Muscle layer of colon (tissue), 2 donors: ENCODE data around the gene CITED1.

Experiments used
- H3K27ac ChIP-seq: one replicate; pipeline ENCODE4 v1.7.0; 2013; ENCODE audit warnings: low read depth, mild to moderate bottlenecking, low read length, moderate library complexity
- H3K27me3 ChIP-seq, 2 donors: one replicate each; pipeline ENCODE4 v1.7.0; 2013; ENCODE audit warnings: low read length in 2 of 2, mild to moderate bottlenecking in 2 of 2; ENCODE audit not compliant: insufficient read depth in 2 of 2, control insufficient read depth in 1 of 2
- H3K36me3 ChIP-seq: one replicate; pipeline ENCODE4 v1.7.0; 2013; ENCODE audit warnings: mild to moderate bottlenecking, low read length; ENCODE audit not compliant: insufficient read depth
- H3K4me1 ChIP-seq: one replicate; pipeline ENCODE4 v1.7.0; 2013; ENCODE audit warnings: mild to moderate bottlenecking, low read length; ENCODE audit not compliant: insufficient read depth
- H3K4me3 ChIP-seq, 2 donors: one replicate each; pipeline ENCODE4 v1.7.0; 2013; ENCODE audit warnings: low read length in 2 of 2, low read depth in 1 of 2, mild to moderate bottlenecking in 1 of 2, moderate library complexity in 1 of 2
- H3K9ac ChIP-seq: one replicate; pipeline ENCODE4 v1.7.0; 2013; ENCODE audit warnings: low read length
- H3K9me3 ChIP-seq: one replicate; pipeline ENCODE4 v1.7.0; 2013; ENCODE audit warnings: mild to moderate bottlenecking, low read length
- donor health status: abdominal sarcoma.
- donor health status: Adenocarcinoma of cecum.

CITED1 gene

DNA sequence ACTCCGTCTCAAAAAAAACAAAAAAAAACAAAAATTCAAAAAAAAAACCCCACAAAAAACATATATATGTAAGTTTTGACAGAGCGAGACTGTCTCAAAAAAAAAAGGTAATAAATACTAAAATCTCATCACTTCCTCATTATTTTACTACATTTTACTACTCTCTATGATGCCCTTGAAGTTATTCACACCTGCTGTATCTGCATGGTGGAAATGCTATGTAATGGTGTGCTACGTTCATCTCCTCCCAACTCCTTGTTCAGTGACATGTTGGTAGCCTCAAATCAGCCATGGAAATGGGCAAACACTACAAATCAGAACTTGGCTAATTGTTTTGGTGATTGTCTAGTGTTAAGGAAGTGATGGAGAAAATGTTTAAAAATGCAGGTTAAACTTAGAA, 40.5 kb downstream of the CITED1 start:
- H3K4me3 ChIP-seq, result no peak overlapping the region
- H3K9ac ChIP-seq, result no peak overlapping the region
- no peaks in the 10 kb centered on the region for H3K27me3 ChIP-seq
- H3K36me3 ChIP-seq, result peaks cover 18% of the 10 kb centered on the region
- no peaks in the 10 kb centered on the region for H3K4me1 ChIP-seq
- no peak overlapping the region for H3K27ac ChIP-seq
- no peaks in the 10 kb centered on the region for H3K9me3 ChIP-seq

DNA sequence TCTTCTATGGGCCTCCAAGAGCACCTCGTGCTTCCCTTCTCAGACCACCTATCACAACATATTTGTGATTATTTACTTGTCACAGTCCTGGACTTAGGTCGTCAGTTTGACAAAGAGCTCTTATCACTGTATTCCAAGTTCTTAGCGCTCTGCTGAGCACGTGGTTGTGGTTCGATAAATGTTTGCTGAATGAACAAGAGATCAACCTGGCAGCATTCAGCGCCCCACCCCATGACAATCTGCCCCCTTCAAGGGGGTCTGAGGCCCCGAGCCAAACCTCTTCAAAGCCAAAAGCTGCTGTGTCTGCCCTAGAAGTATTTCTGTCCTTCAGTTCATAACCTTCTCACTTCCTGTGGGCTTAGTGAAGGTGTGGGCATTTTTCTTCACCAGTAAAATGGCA, 43.6 kb downstream of the CITED1 start:
- Histone ChIP-seq H3K4me1 (no peaks in the 10 kb centered on the region), H3K4me3 (no peak overlapping the region), H3K9me3 (no peaks in the 10 kb centered on the region), H3K27me3 (no peaks in the 10 kb centered on the region), H3K27ac (no peak overlapping the region), H3K36me3 (no peaks in the 10 kb centered on the region), H3K9ac (no peak overlapping the region)

DNA sequence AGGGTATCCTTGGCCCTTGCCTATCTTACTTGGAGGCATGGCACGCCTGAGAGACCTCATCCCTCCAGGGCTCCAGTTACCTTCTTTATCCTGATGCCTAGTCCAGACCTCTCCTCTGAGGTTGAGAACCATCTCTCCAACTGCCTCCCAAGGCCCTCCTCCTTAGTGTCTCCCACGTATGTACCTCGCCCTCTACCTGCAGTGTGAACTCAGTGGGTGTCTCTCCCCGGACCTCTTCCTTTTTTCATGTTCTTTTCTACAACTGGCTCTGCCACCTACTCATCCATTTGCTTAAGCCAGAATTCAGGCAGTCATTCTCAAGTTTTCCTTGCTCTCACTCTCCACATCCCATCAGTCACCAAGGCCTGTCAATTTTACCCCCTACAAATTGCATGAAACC, 45.3 kb downstream of the CITED1 start:
- no peak overlapping the region for H3K9ac ChIP-seq
- H3K4me3 ChIP-seq, result no peak overlapping the region
- H3K9me3 ChIP-seq, result no peaks in the 10 kb centered on the region
- peaks cover 0 to 6% of the 10 kb centered on the region in 2 donors for H3K27me3 ChIP-seq
- H3K27ac ChIP-seq, result no peak overlapping the region
- H3K36me3 ChIP-seq, result no peaks in the 10 kb centered on the region
- no peaks in the 10 kb centered on the region for H3K4me1 ChIP-seq

DNA sequence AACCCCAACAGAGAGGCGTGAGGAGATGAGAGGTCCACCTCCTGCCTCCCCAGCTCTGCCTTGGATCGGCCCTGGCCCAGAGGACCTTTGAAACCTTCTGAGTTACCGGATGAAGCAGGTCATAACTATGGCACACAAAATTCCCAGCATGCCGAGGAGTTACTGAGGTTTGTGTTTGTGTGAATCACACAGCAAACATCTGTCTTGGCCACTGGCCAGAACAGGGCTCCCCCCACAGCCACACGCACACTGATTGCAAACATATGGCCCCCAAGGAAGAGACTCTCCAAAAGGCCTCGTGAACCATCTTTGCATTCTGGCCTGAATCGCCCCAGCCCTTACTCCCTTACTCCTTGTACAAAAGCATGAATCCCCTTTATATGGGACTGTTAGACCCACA, 47.5 kb downstream of the CITED1 start:
- Histone ChIP-seq H3K9ac (no peak overlapping the region), H3K36me3 (no peaks in the 10 kb centered on the region), H3K4me1 (no peaks in the 10 kb centered on the region), H3K4me3 (no peak overlapping the region), H3K27ac (no peak overlapping the region), H3K9me3 (no peaks in the 10 kb centered on the region), H3K27me3 (peaks cover 10 to 12% of the 10 kb centered on the region in 2 donors)

DNA sequence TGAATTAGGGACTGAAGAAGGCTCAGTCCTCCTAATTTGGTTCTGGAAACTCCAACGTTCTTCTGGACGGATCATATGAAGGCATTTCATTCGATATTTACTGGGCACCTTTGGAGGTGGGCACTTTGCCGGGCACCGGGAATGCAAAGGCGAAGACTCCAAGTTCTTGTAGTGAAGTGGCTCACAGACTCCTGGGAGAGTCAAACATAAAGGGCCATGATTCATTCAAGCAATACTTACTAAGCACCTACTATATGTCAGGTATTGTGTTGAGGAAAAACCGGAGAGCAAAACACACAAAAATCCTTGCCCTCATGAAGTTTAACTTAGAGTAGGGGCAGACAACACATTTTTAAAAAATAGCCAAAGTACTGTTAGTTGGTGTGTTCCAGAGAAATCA, 49.9 kb downstream of the CITED1 start:
- H3K4me3 ChIP-seq, result no peak overlapping the region
- H3K9me3 ChIP-seq, result no peaks in the 10 kb centered on the region
- H3K27me3 ChIP-seq, result peaks cover 10 to 20% of the 10 kb centered on the region in 2 donors
- no peak overlapping the region for H3K9ac ChIP-seq
- no peak overlapping the region for H3K27ac ChIP-seq
- no peaks in the 10 kb centered on the region for H3K4me1 ChIP-seq
- no peaks in the 10 kb centered on the region for H3K36me3 ChIP-seq

DNA sequence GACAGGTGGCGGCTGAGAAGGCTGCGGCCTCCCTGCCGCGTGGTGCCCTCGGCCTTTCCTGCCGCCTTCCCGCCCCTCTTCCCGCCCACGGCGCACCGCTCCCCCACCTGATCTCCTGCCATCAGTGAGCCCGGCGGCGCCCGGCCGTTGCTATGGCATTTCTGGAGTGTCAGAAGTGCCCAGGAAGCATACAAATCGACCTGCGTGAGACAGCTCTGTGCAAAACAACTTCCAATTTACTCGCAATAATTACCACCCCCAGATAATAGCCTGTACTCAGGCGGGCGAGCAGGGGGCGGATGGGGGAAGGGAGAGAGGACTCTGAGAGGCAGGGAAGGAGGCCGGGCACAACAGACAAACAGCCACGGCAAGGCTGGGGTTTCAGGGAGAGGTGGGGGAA, 50.3 kb downstream of the CITED1 start:
- Histone ChIP-seq H3K9ac (no peak overlapping the region), H3K27ac (no peak overlapping the region), H3K36me3 (no peaks in the 10 kb centered on the region), H3K4me3 (no peak overlapping the region), H3K9me3 (no peaks in the 10 kb centered on the region), H3K4me1 (no peaks in the 10 kb centered on the region), H3K27me3 (peaks cover 10 to 20% of the 10 kb centered on the region in 2 donors)

DNA sequence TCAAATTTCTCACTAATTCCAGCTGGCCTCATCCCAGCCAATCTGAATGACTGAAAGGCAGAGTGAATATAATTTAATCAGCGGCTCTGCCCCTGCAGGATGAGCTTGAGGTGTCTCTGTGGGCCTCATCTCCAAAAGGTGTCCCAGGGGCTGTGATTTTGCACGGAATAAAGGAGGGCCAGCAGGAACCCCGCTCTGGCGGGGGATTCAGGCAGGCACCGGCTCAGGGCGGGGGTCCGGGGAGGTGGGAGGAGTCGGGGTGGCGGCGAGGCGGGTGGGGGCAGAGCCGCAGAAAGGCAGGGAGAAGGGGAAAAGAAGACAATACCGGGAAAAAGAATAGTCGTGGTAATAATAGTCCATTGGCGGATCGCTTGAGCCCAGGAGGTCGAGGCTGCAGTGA, 50.9 kb downstream of the CITED1 start:
- H3K4me1 ChIP-seq, result no peaks in the 10 kb centered on the region
- peaks cover 10 to 20% of the 10 kb centered on the region in 2 donors for H3K27me3 ChIP-seq
- no peaks in the 10 kb centered on the region for H3K36me3 ChIP-seq
- H3K27ac ChIP-seq, result no peak overlapping the region
- H3K9me3 ChIP-seq, result no peaks in the 10 kb centered on the region
- H3K9ac ChIP-seq, result no peak overlapping the region
- H3K4me3 ChIP-seq, result no peak overlapping the region

DNA sequence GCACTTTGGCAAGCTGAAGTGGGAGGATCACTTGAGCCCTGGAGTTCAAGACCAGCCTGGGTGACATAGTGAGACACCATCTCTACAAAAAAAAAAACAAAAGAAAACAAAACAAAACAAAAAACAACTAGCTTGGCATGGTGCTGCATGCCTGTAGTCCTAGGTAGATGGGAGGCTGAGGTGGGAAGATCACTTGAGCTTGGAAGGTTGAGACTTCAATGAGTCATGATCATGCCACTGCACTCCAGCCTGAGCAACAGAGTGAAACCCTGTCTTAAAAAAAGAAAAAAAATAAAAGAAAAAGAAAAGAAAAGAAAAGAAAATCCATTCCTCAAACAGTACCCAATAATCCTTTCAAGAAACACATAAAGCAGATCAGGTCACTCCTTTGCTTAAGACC, 52.0 kb downstream of the CITED1 start:
- Histone ChIP-seq H3K4me3 (no peak overlapping the region), H3K4me1 (no peaks in the 10 kb centered on the region), H3K9me3 (no peaks in the 10 kb centered on the region), H3K9ac (no peak overlapping the region), H3K27ac (no peak overlapping the region), H3K27me3 (peaks cover 10 to 20% of the 10 kb centered on the region in 2 donors), H3K36me3 (no peaks in the 10 kb centered on the region)
